Measurements from ENCODE around the gene PGAP2. TPM values are rescaled to one million over a fixed set of nuclear protein-coding genes. Genes with fewer than 3 reads are reported as not detected.
A peak's percentile ranks its signal among the peaks of the same experiment; 100 is the strongest.

Gene PGAP2
- total RNA-seq, 2 donors from 2014 or later, result 10.8 to 14.9 TPM

DNA sequence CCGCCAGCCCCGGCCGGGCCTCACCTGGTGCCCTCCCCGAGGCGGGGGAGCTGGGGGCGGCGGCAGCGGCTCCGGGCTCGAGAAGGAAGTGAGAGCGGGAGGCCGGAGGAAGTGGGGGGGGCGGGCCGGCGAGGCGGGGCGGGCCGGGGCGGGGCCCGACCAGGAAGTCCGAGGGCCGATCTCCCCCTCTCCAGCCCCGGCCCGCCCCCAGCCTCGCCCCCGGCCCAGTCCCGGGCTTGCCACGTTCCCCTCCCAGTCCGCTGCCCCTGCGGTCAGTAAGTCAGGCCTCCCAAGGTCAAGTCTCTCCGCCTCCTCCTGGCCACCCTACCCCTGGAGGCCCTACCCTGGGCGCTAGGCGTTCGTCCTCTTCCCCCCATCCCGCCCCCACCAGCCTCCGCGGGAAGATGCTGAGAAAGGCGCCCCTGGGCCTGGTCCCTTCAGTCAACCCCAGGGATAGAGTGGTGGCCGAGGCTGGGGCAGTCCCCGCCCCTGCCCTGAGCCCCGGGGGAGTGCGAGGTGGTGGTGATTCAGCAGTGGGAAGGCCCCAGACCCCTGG is 32.6 kb downstream of the PGAP2 start, which contains the start of gene RHOG:
RHOG (minus strand) TSS at position 90 of the 556 bp plus-strand sequence. CDS start 12,821 bp downstream, outside the sequence.
- Histone ChIP-seq H3K27ac (peak within 1 kb of the TSS; percentile 92 to 93), H3K27me3 (no peaks in the 10 kb centered on the region), H3K9me3 (no peaks in the 10 kb centered on the region), H3K36me3 (no peaks in the 10 kb centered on the region), H3K4me3 (peak within 1 kb of the TSS; percentile 82 to 86), H3K4me1 (peaks cover 0 to 46% of the 10 kb centered on the region in 2 donors)
- TF ChIP-seq, protein P1, sequence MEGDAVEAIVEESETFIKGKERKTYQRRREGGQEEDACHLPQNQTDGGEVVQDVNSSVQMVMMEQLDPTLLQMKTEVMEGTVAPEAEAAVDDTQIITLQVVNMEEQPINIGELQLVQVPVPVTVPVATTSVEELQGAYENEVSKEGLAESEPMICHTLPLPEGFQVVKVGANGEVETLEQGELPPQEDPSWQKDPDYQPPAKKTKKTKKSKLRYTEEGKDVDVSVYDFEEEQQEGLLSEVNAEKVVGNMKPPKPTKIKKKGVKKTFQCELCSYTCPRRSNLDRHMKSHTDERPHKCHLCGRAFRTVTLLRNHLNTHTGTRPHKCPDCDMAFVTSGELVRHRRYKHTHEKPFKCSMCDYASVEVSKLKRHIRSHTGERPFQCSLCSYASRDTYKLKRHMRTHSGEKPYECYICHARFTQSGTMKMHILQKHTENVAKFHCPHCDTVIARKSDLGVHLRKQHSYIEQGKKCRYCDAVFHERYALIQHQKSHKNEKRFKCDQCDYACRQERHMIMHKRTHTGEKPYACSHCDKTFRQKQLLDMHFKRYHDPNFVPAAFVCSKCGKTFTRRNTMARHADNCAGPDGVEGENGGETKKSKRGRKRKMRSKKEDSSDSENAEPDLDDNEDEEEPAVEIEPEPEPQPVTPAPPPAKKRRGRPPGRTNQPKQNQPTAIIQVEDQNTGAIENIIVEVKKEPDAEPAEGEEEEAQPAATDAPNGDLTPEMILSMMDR (IDR thresholded peaks at IDR 0.05), result no peak
- DNase-seq (ENCODE audit: low spot score), result peak; percentile 82

- peak; percentile 86 for DNase-seq (ENCODE audit: low spot score)
- Histone ChIP-seq H3K27me3 (no peaks in the 10 kb centered on the region), H3K9me3 (no peaks in the 10 kb centered on the region), H3K4me3 (peak overlapping the region; percentile 82 to 86), H3K36me3 (no peaks in the 10 kb centered on the region), H3K4me1 (peaks cover 0 to 40% of the 10 kb centered on the region in 2 donors), H3K27ac (peak overlapping the region; percentile 92 to 93)
- TF ChIP-seq, protein P1 (IDR thresholded peaks at IDR 0.05), result peak; percentile 78 to 94
Measured at GRCh38 chr11:3841426-3842350, 33.3 kb downstream of the PGAP2 start.

GRCh38 chr11:3843326-3843725 is 35.0 kb downstream of the PGAP2 start:
- DNase-seq (ENCODE audit: low spot score), result no peak
- TF ChIP-seq, protein P1 (IDR thresholded peaks at IDR 0.05), result no peak
- peaks cover 0 to 24% of the 10 kb centered on the region in 2 donors for H3K4me1 ChIP-seq
- no peak overlapping the region for H3K27ac ChIP-seq
- no peaks in the 10 kb centered on the region for H3K27me3 ChIP-seq
- H3K36me3 ChIP-seq, result no peaks in the 10 kb centered on the region
- H3K9me3 ChIP-seq, result no peaks in the 10 kb centered on the region
- no peak overlapping the region for H3K4me3 ChIP-seq

GRCh38 chr11:3845246-3845645 is 36.9 kb downstream of the PGAP2 start:
- H3K4me3 ChIP-seq, result no peak overlapping the region

DNA sequence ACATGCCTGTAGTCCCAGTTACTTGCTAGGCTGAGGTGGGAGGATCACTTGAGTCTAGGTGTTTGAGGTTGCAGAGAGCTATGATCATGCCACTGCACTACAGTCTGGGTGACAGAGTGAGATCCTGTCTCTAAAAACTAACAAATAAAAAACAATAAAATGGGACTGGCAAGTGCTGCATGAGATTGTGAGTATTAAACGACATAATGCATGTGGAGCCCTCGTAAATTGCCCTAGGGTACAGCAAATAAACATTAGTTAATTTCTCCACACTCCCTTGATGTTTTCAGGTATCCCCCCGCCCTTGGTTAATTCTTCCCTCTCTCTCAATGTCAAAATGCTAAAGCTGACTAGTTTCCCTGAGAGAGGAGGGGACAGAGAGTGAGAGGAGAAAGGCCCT is 37.3 kb downstream of the PGAP2 start:
- Histone ChIP-seq H3K4me1 (peaks cover 0 to 6% of the 10 kb centered on the region in 2 donors), H3K36me3 (no peaks in the 10 kb centered on the region), H3K27ac (no peak overlapping the region), H3K4me3 (no peak overlapping the region), H3K27me3 (no peaks in the 10 kb centered on the region), H3K9me3 (no peaks in the 10 kb centered on the region)
- TF ChIP-seq, protein P1 (IDR thresholded peaks at IDR 0.05), result no peak
- DNase-seq (ENCODE audit: low spot score), result no peak

More at GRCh38 chr11:3845246-3845645, 36.9 kb downstream of the PGAP2 start:
- DNase-seq (ENCODE audit: low spot score), result no peak
- Histone ChIP-seq H3K27me3 (no peaks in the 10 kb centered on the region), H3K36me3 (no peaks in the 10 kb centered on the region), H3K4me1 (peaks cover 0 to 7% of the 10 kb centered on the region in 2 donors), H3K27ac (no peak overlapping the region), H3K9me3 (no peaks in the 10 kb centered on the region)
- TF ChIP-seq, protein P1 (IDR thresholded peaks at IDR 0.05), result no peak
